ENCODE measurements around the gene ARHGEF4.

ARHGEF4 gene

DNA sequence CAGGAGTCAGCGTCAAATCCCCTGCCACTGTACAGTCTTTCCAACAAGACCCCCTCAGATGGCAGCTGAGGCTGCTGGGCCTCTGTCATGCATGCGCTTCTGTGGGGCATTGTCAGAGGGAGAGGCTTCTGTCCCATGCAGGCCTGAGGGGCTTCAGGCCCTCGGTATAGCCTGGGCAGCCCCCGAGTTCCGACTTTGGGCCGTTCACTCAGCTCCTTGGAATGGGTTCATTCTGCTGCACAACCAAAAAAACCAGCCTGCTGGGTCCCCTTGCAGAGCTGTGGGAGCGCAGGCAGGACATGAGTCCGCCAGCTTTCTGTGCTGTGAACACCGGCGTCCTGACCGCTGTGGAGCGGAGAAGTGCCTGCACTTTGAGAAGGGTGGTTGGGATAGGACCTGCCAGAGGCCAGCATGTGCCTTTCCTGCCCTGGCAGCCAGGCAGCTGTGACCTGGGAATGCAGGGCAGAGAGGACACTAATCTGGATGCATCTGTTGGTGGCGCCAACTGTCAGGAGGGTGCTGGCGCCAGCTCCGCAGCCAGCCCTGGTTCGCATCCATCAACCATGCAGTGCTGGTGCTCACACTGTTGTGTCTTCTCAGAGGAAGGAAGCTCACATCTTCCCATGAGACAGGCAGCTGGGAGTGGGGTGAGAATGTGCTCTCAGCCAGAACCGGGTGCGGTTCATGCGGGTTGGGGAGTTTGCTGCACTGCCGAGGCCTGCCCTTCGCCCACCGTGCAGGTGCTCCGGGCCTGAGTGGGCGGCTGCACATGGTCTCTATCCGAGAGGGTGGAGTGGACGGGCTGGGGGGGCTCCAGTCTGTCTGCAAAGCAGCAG is 14.3 kb downstream of the ARHGEF4 start:
- no peak for DNase-seq (ENCODE audit: low read depth, low spot score)

- no peak for DNase-seq (ENCODE audit: low read depth, low spot score)
Observed at GRCh38 chr2:130851624-130852382, 15.1 kb downstream of the ARHGEF4 start.

DNA sequence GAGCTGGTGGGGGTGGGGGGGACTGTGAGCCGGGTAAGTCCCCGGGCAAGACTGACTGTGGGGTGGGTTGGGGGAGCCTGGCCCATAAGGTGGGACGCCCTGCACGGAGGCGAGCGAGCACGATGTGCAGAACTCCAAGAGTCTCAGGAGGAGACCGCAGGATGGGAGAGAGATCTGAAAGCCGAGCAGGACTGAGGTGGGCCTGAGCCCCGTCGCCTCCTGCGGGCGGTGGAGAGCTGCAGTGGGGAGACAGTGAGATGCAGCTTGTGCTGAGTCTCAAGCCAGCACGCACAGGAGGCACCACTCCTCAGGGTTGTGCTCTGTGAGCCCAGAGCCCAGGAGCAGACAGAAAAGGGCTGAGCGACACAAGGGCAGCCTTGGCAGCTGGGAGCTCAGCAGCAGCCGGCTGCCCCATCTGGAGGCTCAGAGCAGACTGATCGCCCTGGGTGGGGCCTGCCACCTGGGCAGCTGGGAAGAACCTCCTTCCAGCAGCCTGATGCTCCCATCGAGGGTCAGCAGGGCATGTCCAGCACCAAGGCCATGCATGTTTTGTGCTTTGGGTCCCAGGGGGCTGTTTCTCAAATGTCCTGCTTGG is 15.9 kb downstream of the ARHGEF4 start:
- no peak for DNase-seq (ENCODE audit: low read depth, low spot score)

DNA sequence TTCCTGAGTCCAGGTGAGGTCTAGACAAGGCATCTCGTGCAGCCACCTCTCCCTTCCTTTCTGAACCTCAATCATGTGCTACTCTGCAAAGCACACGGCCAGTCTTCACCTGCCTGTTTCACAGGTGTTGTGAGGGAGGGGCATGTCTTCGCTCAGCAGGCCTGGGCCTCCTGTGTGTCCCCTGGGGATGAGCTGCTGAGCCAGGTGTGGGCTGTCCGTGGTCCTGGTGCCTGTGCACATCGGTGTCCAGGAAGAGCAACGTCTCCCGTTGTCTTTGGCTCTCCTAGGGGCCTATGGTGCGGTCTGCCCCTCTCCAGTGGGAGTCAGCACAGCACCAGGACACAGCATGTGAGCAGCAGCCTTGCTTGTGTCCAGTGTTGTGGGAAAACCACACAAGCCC is 16.7 kb downstream of the ARHGEF4 start:
- no peak for DNase-seq (ENCODE audit: low read depth, low spot score)

DNA sequence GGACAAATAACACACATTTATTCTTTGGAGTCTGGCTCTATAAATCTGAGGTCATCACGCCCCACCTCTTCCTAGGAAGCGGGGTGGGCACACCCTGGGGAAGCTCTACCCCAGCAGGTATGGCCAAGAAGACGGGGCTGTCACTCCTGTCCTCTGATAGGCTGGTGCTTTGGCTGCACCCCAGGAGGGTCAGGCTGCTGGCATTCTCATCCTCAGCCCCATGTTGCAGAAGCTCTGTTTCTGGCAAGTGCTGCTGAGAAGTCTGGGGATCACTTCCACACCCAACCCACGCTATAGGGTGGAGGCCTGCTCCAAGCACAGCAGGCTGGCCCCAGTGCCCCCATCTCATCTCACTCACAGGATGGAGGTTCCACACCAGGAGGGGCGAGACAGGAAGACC is 17.6 kb downstream of the ARHGEF4 start:
- DNase-seq (ENCODE audit: low read depth, low spot score): no peak

DNA sequence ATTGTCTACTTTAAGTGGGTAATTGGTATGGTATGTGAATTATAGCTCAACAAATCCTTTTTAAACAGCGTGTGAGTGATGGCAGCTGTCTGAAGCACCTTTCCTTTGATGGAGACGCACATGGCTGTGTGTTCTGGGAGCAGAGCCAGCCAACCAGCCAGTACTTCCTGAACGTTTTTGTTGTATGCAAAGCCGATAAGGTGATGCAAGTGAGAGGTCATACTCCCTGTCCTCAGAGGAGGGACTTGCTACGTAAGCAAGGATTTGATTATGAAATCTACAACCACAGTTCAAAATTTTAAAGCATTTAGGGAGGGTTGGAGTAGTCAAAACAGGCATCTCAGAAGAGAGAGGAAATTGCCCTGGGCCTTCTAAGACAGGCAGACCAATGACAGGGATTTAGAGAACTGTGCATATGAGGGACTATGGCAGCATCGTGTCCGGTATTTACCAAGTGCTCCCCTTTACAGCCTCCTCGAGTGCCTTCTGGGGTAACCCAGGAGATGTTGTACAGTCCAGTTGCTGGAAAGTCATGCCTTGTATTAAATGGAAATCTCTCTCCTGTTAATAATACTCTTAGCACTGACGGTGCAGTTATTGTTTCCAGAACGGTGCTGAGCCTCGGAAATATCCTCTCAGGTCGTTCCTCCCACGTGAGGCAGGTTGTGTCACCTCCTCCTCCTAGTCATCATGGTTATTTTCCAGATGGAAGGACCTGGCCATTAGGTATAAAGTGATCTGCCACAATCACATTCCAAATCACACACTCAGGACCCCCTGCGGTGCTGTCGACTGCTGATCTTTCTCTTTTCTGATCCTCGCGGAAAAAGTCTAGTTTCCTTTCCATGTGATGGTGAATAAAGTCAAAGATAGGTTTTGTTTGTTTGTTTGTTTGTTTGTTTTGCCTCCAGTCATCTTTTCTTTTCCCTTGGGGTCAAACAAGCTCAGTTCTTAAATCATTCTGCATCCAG is 28.4 kb downstream of the ARHGEF4 start:
- no peak for DNase-seq (ENCODE audit: low read depth, low spot score)

- no peak for DNase-seq (ENCODE audit: low read depth, low spot score)
Observed at GRCh38 chr2:130869441-130870160, 32.9 kb downstream of the ARHGEF4 start.

- no peak for DNase-seq (ENCODE audit: low read depth, low spot score)
Observed at GRCh38 chr2:130870161-130870485, 33.4 kb downstream of the ARHGEF4 start.

DNA sequence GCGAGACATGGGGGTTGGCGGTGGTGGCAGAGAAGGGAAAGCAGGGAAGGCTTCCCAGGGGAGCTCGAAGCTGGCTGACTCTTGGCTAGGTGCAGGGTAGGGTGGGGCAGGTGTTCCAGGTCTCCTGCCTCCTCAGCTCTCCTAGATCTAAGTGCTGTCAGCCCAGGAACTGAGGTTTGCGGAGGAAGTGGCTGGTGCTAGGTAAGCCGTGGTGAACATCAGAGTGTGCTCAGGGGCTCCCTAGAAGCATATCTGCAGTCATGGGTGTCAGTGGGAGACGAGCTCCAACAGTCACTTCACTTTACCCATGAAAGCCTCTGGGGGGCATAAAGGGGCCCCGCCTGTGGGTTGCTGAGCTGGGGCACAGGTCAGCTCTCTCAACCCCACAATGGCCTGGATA is 34.1 kb downstream of the ARHGEF4 start:
- no peak for DNase-seq (ENCODE audit: low read depth, low spot score)

DNA sequence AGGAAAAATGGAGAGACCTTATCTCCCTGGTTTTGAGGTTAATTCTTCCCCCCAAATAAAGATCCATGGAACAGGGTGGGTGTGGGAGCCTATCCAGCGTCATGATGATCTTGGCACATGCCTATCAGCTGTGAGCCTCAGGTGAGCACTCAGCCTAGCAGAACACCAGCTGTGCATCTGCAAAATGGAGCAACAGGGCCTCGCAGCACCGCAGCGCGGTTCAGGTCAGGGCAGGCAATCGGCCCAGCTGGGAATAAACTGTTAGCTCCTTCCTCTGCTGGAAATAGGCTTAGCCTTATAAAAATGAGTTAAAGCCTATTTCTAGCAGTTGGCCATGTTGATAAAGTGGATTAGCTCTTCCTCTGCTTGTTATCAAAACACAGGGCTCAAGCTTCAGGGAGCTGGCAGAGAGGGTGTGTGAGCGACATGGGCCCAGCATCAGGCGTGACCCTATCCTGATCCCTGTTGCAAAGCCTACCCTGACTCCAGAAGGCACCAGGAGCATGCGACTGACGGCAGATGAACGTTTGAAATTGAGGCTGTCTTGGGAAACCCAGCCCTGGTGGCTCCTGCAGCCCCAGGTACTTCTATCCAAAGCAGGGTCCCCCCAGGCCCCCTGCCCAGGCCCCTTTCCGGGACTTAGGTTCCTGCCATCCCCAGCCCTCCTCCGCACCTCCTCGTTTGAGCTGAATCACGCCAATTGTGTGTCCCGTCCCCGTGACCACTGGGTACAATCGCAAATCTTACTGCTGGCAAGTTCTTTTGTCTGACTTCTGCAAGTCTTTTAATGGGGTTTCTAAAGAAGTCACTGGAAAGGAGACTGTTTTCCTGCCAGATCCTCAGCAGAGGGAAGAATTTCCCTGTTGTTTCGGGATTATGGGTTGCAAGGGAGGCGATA is 35.4 kb downstream of the ARHGEF4 start:
- no peak for DNase-seq (ENCODE audit: low read depth, low spot score)

- DNase-seq (ENCODE audit: low read depth, low spot score): no peak
Observed at GRCh38 chr2:130872741-130873125, 36.0 kb downstream of the ARHGEF4 start.

- DNase-seq (ENCODE audit: low read depth, low spot score): no peak
Observed at GRCh38 chr2:130873700-130874346, 37.1 kb downstream of the ARHGEF4 start.

DNA sequence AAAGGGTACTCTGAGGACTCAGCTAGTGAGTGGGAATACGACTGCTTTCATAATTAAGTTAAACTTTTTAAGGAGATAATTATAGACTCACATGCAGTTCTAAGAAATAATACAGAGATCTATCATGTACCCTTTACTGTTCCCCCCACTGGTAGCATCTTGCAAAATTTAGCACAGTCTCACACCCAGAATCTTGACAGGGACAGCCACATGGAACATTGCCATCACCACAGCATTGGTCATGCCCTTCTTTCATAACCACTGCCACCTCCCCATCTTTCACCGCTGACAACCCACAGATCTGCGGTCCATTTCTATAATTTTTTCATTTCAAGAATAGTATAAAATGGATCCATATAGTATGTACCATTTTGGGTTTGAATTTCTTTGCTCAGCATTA is 37.8 kb downstream of the ARHGEF4 start:
- no peak for DNase-seq (ENCODE audit: low read depth, low spot score)

GRCh38 chr2:130875935-130876334 is 39.2 kb downstream of the ARHGEF4 start:
- DNase-seq (ENCODE audit: low read depth, low spot score): no peak

DNA sequence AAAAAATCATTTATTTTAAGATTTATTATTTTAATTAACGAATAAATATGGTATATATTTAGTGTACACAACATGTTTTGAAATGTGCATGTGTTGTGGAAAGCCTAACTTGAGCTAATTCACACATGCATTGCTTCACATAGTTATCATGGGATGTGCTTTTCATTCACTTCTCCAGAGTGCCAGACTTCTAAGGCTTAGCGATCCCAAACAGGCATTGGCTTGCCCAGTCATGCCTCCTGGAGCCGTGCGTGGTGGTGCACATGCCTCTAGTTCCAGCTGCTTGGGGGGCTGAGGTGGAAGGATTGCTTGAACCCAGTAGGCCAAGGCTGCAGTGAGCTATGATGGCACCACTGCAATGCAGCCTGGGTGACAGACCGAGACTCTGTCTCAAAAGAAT is 40.5 kb downstream of the ARHGEF4 start:
- no peak for DNase-seq (ENCODE audit: low read depth, low spot score)

- DNase-seq (ENCODE audit: low read depth, low spot score): no peak
Observed at GRCh38 chr2:130878316-130878715, 41.6 kb downstream of the ARHGEF4 start.

- no peak for DNase-seq (ENCODE audit: low read depth, low spot score)
Observed at GRCh38 chr2:130878933-130879332, 42.2 kb downstream of the ARHGEF4 start.

GRCh38 chr2:130882111-130882690 is 45.5 kb downstream of the ARHGEF4 start:
- no peak for DNase-seq (ENCODE audit: low read depth, low spot score)

- DNase-seq (ENCODE audit: low read depth, low spot score): no peak
Observed at GRCh38 chr2:130882991-130883390, 46.3 kb downstream of the ARHGEF4 start.
